ENCODE results near the gene CTBP1. TPM values are rescaled to one million over a fixed set of nuclear protein-coding genes. Genes with fewer than 3 reads are reported as not detected.

Gene CTBP1
- total and polyA plus RNA-seq, 2 donors (not counting 1 experiment from before 2014, with no cell fraction given): 212 to 343 TPM

DNA sequence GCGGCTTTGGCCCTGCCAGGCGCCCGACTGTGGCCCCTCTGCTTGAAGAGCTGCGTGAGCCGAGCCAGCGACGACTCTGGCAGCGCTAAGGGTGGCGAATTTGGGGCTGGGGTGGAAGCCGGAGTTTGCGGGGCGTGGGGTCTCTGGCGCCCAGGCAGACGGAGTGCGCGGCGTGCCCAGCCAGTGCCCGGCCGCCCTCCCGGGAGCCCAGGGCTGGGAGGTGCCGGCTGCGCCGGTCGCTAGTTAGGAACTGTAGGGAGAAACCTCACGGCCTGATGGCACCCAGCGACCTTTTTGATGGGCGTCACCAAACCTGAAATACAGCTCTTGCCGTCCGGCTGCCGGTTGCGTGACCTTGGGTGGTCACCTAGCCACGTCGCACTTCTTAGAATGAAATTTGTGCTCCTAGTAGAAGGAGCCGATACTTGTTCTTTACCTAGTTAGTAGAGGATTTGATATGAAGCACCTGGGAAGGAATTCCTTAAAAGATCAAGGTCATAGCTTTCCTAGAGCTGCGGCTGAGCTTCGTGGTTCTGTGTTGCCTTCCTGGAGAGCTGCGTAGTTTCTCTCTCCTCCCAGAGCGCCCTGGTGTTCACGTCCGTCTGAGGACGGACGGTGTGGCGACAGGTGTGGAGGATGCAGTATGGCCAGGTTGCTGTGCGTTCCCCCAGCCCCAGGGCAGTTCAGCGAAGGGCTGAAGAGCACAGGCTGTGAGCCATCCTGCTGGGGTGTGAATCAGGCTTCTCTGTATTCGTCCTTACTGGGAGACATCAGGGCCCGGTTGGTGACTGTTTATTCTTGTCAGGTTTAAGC, 41.4 kb upstream of the CTBP1 start:
- ChIA-PET CTCF (interaction anchor here (0.6 to 2.6 kb wide), 7 partner anchors 10 to 235 kb away, joined by 3 to 14 read pairs (median 3); partner anchors contain the start of gene CTBP1), POLR2A (interaction anchor here (2.3 kb wide), 1 partner anchor 56 kb away, joined by 16 read pairs; the partner anchor contains the start of gene UVSSA)
- ATAC-seq (ENCODE audit: low read depth) (no peak), DNase-seq (peak; percentile 32)
- intact Hi-C loops (cut with micrococcal nuclease): no loop called here
- peak overlapping the region in 1 of 2 donors; percentile 88 for H3K27ac ChIP-seq (ENCODE audit: low read length in 2 of 2)
- peaks cover 0 to 15% (median 4%) of the 10 kb centered on the region in 3 donors for H3K9me3 ChIP-seq (ENCODE audit: control extremely low read depth in 1 of 3, control insufficient read depth in 2 of 3, insufficient read depth in 1 of 3, low read length in 2 of 3)
- peak overlapping the region; percentile 66 to 83 (median 79) for H3K4me3 ChIP-seq (ENCODE audit: control extremely low read depth in 1 of 5, extremely low read depth in 1 of 5, insufficient read depth in 1 of 5, low read depth in 2 of 5, low read length in 4 of 5)
- peaks cover 56% of the 10 kb centered on the region for H3K79me2 ChIP-seq (ENCODE audit: control insufficient read depth, insufficient read depth, low read length)
- H3K9ac ChIP-seq (ENCODE audit: low read length): peak overlapping the region; percentile 89
- peaks cover 34 to 43% of the 10 kb centered on the region in 2 donors for H3K4me1 ChIP-seq (ENCODE audit: control insufficient read depth in 2 of 2, insufficient read depth in 2 of 2, low read length in 2 of 2)
- H4K20me1 ChIP-seq (ENCODE audit: control insufficient read depth, insufficient read depth, low read length, poor library complexity, severe bottlenecking): peaks cover 50% of the 10 kb centered on the region
- H3K9me3 Mint-ChIP-seq (ENCODE audit: insufficient read depth): no peaks in the 10 kb centered on the region
- peak overlapping the region; percentile 94 for H3K4me3 Mint-ChIP-seq
- WGBS (ENCODE audit: insufficient coverage): 1% methylated on average over 46 of the region's 47 CpGs
- H3K27me3 Mint-ChIP-seq: no peaks in the 10 kb centered on the region
- peak overlapping the region; percentile 92 for H3K4me2 ChIP-seq (replicated peaks; ENCODE audit: low read depth, low read length, poor library complexity, severe bottlenecking)
- TF ChIP-seq EZH2 (IDR thresholded peaks at IDR 0.05; ENCODE audit: borderline replicate concordance, insufficient read depth, low read depth, low read length, poor library complexity, severe bottlenecking) (no peak), CTCF (IDR thresholded peaks at IDR 0.05) (no peak)
- no peaks in the 10 kb centered on the region for H3K36me3 ChIP-seq (replicated peaks in 1 of 2; ENCODE audit: control extremely low read depth in 1 of 2, control insufficient read depth in 1 of 2, extremely low read depth in 1 of 2, insufficient read depth in 2 of 2, low read length in 1 of 2)
- H2AFZ ChIP-seq (ENCODE audit: insufficient read depth, low read depth, low read length, poor library complexity, severe bottlenecking): peak overlapping the region; percentile 87
- H3K27me3 ChIP-seq (replicated peaks in 1 of 4; ENCODE audit: control extremely low read depth in 1 of 4, control insufficient read depth in 3 of 4, insufficient read depth in 4 of 4, low read length in 3 of 4): no peaks in the 10 kb centered on the region
- peaks cover 45% of the 10 kb centered on the region for H3K4me1 Mint-ChIP-seq
- peak overlapping the region; percentile 79 for H3K27ac Mint-ChIP-seq
